Activated CD4-positive, alpha-beta T cell treated with anti-CD3 and anti-CD28 coated beads for 36 hours (primary cell): Measurements from ENCODE around the gene KDR. TPM values are rescaled to one million over a fixed set of nuclear protein-coding genes. Genes with fewer than 3 reads are reported as not detected.

Experiments
- ATAC-seq: fragments of 200-7000 bp; cut with Tn5 transposase; one replicate; pipeline ENCODE4 v1.10.0; 2021; ENCODE audit warnings: mild to moderate bottlenecking, moderate library complexity
- CTCF ChIA-PET: fragments of 350-600 bp; sonication (Branson Sonifier 250); formaldehyde crosslinking; loops from one replicate; lab custom pipeline; 2021; ENCODE audit warnings: antibody characterized with exemption; lab: Charles Lee
- POLR2A ChIA-PET: fragments of 350-600 bp; sonication (Branson Sonifier 250); formaldehyde crosslinking; loops from one replicate; lab custom pipeline; 2021; ENCODE audit warnings: antibody characterized with exemption, inconsistent platforms; lab: Charles Lee
- DNase-seq: peaks from one replicate; pipeline ENCODE4 v3.0.0-alpha.2; 2020
- H3K27ac Mint-ChIP-seq: one replicate; pipeline ENCODE4 v1.8.0; 2021; ENCODE audit warnings: mixed read lengths
- H3K27me3 Mint-ChIP-seq: one replicate; pipeline ENCODE4 v1.8.0; 2021; ENCODE audit warnings: mixed read lengths
- H3K36me3 Mint-ChIP-seq: one replicate; pipeline ENCODE4 v1.8.0; 2021; ENCODE audit warnings: low read depth, mixed read lengths
- H3K4me1 Mint-ChIP-seq: one replicate; pipeline ENCODE4 v1.8.0; 2021; ENCODE audit warnings: mixed read lengths
- H3K4me3 Mint-ChIP-seq: one replicate; pipeline ENCODE4 v1.8.0; 2021; ENCODE audit warnings: mild to moderate bottlenecking, moderate library complexity, mixed read lengths
- H3K9me3 Mint-ChIP-seq: one replicate; pipeline ENCODE4 v1.8.0; 2021; ENCODE audit warnings: low read depth, mixed read lengths
- intact Hi-C, 2 experiments: fragments of 100-400 bp; cut with DNase I in 1 of 2; cut with micrococcal nuclease in 1 of 2; formaldehyde crosslinking; loops; one replicate each; pipeline versions ENCODE4 v1.14.2 to v1.15.1; 2022 to 2024; cut with DNase I, micrococcal nuclease
- total RNA-seq, 2 experiments: library from RNA; stranded (reverse); gene quantifications; one replicate each; pipeline ENCODE4 v1.2.3, GENCODE V29; 2021

The KDR gene
- total RNA-seq, 2 experiments from 2014 or later: not detected

DNA sequence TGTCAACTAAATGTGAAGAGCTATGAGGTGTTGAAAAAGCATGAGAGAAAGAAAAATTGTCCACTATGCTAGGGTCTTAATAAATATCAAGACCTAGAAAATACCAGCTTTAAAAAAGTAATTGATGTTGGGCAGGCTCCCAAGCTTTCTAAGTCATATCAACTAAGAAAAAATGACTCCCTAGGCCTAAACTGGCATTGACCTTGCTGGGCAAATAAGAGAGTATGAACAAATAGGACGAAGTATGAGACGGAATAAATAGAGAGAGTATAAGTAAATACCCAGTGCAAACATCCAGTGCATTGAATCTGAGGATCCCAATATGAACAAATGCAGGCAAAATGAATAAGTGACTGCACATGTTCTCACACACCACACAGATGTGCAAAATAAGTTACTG, 3.2 kb downstream of the KDR start:
- Mint-ChIP-seq H3K4me3 (no peak overlapping the region), H3K27me3 (peaks cover 36% of the 10 kb centered on the region), H3K9me3 (no peaks in the 10 kb centered on the region), H3K27ac (no peak overlapping the region), H3K4me1 (peaks cover 5% of the 10 kb centered on the region), H3K36me3 (no peaks in the 10 kb centered on the region)
- CTCF ChIA-PET: interaction anchor here (1.0 kb wide), 1 partner anchor 189 kb away, joined by 3 read pairs; no protein-coding TSS in a partner anchor
- intact Hi-C loops: no loop called here
- ATAC-seq (no peak), DNase-seq (no peak)
- POLR2A ChIA-PET: no interaction called here

DNA sequence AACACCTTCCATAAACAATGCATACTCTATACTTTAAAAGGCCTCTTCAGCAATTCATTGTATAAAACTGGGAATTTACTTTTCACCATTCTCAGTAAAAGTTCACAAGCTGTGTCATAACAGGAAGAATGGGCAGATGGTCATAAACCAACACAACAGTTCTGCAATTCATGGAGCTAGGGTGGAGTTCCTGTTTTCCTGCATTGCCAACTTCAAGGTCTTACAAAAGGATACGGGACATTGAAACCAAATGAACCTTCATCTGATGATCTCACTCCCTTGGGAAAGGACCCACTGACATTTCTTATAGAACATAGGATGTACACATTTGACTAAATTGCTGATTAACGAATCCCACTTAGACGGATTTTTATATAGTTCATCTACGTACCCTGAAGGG, 4.1 kb downstream of the KDR start:
- ChIA-PET POLR2A (no interaction called here), CTCF (interaction anchor here (1.0 kb wide), 1 partner anchor 190 kb away, joined by 3 read pairs; no protein-coding TSS in a partner anchor)
- Mint-ChIP-seq H3K36me3 (no peaks in the 10 kb centered on the region), H3K27ac (no peak overlapping the region), H3K4me3 (no peak overlapping the region), H3K4me1 (peaks cover 5% of the 10 kb centered on the region), H3K27me3 (peaks cover 30% of the 10 kb centered on the region), H3K9me3 (no peaks in the 10 kb centered on the region)
- DNase-seq (no peak), ATAC-seq (no peak)
- intact Hi-C loops: no loop called here

DNA sequence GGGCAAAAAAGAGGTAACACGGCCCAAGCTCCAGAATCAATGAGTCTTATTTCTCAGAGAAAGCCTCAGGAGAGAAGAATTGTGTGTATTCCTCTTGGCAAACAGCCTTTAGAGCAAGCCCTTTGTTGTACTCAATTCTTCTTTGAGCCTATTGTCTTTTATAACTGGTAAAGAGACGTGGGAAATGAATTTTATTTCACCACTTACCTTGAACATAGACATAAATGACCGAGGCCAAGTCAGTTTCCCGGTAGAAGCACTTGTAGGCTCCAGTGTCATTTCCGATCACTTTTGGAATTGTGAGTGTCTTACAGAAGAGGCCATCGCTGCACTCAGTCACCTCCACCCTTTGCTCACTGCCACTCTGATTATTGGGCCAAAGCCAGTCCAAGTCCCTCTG, 7.0 kb downstream of the KDR start:
- intact Hi-C loops: no loop called here
- ChIA-PET CTCF (no interaction called here), POLR2A (no interaction called here)
- Mint-ChIP-seq H3K9me3 (no peaks in the 10 kb centered on the region), H3K4me1 (no peaks in the 10 kb centered on the region), H3K27ac (no peak overlapping the region), H3K27me3 (peaks cover 11% of the 10 kb centered on the region), H3K36me3 (no peaks in the 10 kb centered on the region), H3K4me3 (no peak overlapping the region)
- no peak for ATAC-seq
- DNase-seq: no peak

DNA sequence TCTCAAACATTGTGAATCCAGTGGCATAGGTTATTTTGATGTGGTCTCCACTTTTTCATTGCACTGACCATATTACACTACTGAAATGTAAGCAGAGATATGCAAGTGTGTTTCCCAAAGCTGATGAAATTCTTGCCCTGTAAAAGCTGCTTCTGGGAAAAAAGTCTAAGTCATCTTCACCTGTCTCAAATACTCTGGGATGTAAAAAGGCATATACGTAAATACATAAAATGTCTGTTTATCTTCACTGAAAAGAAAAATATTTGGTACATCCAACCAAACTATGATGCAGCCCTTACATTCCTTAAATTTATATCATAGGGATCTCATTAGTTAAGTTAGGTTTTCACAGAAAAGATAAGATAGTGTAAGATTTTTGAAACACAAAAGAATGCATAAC, 7.9 kb downstream of the KDR start:
- DNase-seq: no peak
- POLR2A ChIA-PET: no interaction called here
- H3K36me3 Mint-ChIP-seq: no peaks in the 10 kb centered on the region
- peaks cover 11% of the 10 kb centered on the region for H3K27me3 Mint-ChIP-seq
- CTCF ChIA-PET: no interaction called here
- H3K9me3 Mint-ChIP-seq: no peaks in the 10 kb centered on the region
- no peak for ATAC-seq
- no peaks in the 10 kb centered on the region for H3K4me1 Mint-ChIP-seq
- H3K4me3 Mint-ChIP-seq: no peak overlapping the region
- intact Hi-C loops: no loop called here
- H3K27ac Mint-ChIP-seq: no peak overlapping the region

DNA sequence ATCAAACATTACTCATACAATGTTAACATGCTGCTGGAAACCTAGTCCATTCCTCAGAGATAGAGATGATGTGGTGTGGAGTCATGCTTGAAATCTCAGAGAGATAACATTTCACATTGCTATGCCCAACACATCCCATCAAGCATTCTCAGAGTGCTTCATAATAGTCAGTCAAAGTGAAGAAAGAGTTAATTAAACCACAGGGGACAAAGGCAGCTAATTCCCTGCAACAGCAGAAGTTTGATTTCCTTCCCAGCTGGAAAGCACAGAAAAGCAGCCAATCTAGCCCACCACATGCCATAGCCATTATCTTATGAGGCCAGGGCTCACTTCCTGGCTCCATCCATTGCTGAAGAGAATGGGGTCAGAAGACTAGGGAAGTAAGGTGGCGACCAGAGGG, 8.9 kb downstream of the KDR start:
- H3K27ac Mint-ChIP-seq: no peak overlapping the region
- H3K4me3 Mint-ChIP-seq: no peak overlapping the region
- ATAC-seq (no peak), DNase-seq (no peak)
- H3K4me1 Mint-ChIP-seq: no peaks in the 10 kb centered on the region
- POLR2A ChIA-PET: no interaction called here
- CTCF ChIA-PET: interaction anchor here (0.6 kb wide), 1 partner anchor 240 kb away, joined by 3 read pairs; no protein-coding TSS in a partner anchor
- intact Hi-C loops: no loop called here
- H3K27me3 Mint-ChIP-seq: peaks cover 6% of the 10 kb centered on the region
- no peaks in the 10 kb centered on the region for H3K36me3 Mint-ChIP-seq
- H3K9me3 Mint-ChIP-seq: no peaks in the 10 kb centered on the region

DNA sequence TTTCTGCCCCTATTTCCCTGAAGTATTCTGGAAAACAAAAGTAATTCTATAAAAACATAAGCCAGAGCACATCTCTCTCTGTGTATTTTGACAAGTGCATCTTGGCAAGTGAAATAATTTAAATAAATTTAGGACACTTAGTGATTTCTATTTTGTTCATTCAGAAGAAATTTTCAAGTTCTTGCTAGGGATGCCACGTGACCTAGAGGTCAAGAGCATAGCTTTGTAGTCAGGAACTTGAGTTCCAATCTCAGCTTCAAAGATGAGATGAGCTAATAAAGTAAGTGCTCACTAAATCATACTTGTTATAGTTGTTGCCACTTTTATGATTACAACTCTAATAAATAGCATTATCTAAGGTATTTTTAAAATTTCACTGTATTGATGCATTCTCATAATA, 13.8 kb downstream of the KDR start:
- H3K27ac Mint-ChIP-seq: no peak overlapping the region
- no peaks in the 10 kb centered on the region for H3K4me1 Mint-ChIP-seq
- no peaks in the 10 kb centered on the region for H3K36me3 Mint-ChIP-seq
- ATAC-seq: no peak
- ChIA-PET POLR2A (no interaction called here), CTCF (no interaction called here)
- no peak overlapping the region for H3K4me3 Mint-ChIP-seq
- H3K27me3 Mint-ChIP-seq: peaks cover 10% of the 10 kb centered on the region
- no peak for DNase-seq
- H3K9me3 Mint-ChIP-seq: no peaks in the 10 kb centered on the region
- intact Hi-C loops: no loop called here

DNA sequence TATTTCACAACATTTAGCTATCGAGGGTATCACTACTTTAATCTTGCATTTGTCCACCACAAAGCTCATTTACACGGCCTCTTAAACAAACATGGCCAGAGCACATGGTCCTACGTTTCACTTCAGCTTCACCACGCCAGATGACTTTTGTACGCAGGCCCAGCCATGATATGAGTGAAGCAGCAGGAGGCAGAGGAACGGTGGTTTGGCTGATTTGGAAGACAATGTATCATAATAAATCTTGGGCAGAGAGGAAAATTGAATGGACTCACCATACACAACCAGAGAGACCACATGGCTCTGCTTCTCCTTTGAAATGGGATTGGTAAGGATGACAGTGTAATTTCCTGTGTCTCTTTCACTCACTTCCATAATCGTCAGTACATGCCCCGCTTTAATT, 15.3 kb downstream of the KDR start:
- Mint-ChIP-seq H3K27ac (no peak overlapping the region), H3K4me3 (no peak overlapping the region), H3K4me1 (no peaks in the 10 kb centered on the region), H3K36me3 (no peaks in the 10 kb centered on the region), H3K27me3 (peaks cover 8% of the 10 kb centered on the region), H3K9me3 (no peaks in the 10 kb centered on the region)
- intact Hi-C loops: no loop called here
- ATAC-seq (no peak), DNase-seq (no peak)
- ChIA-PET POLR2A (interaction anchor here (0.6 kb wide), 1 partner anchor 134 kb away, joined by 3 read pairs; no protein-coding TSS in a partner anchor), CTCF (no interaction called here)

DNA sequence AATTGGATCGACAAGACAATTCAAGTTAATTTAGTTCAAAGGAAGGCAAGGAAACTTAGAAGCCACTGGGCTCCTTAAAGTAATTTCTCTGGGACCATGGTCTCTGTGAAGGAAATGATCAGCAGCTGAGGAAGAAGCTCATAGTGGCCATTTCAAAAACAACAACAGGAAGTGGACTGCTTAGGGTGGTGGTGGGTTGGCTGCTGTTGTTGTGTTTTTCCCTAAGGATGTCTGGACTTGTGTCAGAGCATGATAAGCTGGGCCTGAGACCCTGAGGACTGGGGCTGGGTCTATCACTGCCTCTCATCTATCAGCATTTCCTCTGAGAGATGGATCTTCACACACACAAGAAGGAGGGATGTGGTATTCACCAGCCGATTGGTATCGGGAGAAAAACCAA, 18.3 kb downstream of the KDR start:
- no peak overlapping the region for H3K27ac Mint-ChIP-seq
- POLR2A ChIA-PET: no interaction called here
- peaks cover 7% of the 10 kb centered on the region for H3K27me3 Mint-ChIP-seq
- no peaks in the 10 kb centered on the region for H3K36me3 Mint-ChIP-seq
- ATAC-seq: no peak
- no peaks in the 10 kb centered on the region for H3K4me1 Mint-ChIP-seq
- CTCF ChIA-PET: no interaction called here
- intact Hi-C loops: no loop called here
- no peak for DNase-seq
- H3K9me3 Mint-ChIP-seq: no peaks in the 10 kb centered on the region
- H3K4me3 Mint-ChIP-seq: no peak overlapping the region

DNA sequence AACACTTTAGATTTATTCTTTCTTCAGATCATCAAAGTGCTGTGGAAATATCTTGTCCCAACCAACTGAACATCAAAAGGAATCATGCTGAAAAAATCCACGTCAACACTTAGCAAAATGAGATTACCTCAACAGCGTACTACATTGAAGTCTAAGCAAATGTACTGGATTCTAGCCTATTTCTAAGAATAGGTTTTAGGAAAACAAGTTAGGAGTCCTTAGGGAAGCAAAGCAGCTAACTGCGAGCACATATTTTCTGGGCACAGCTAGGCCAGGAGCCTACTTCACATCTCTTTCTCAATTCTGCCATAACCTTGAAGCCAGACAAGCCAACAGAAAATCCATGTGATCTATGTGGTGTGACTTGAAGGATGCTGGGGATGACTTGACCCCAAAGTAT, 22.2 kb downstream of the KDR start:
- intact Hi-C loops: no loop called here
- Mint-ChIP-seq H3K27me3 (no peaks in the 10 kb centered on the region), H3K36me3 (no peaks in the 10 kb centered on the region), H3K4me1 (no peaks in the 10 kb centered on the region), H3K27ac (no peak overlapping the region), H3K9me3 (no peaks in the 10 kb centered on the region), H3K4me3 (no peak overlapping the region)
- DNase-seq (no peak), ATAC-seq (no peak)
- POLR2A ChIA-PET: no interaction called here
- CTCF ChIA-PET: no interaction called here

DNA sequence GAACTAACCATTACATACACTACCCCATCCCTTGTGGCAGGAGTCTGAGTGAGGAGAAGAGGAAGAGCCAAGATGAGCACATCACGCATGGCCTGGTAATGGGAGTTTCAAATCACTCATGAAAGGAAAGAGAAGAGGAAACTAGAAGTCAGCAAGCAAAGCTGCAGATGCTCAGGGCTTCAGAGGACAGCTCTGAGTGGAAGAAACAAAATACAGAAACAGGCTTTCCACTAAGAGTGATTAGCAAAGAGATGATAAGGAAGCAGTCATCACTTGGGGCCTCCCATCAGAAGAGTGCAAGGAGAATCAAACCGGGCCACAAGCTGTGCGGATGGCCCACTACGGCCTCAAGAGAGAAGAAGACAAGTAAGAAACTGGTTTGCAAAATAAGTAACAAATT, 25.6 kb downstream of the KDR start:
- no peak overlapping the region for H3K4me3 Mint-ChIP-seq
- H3K27ac Mint-ChIP-seq: no peak overlapping the region
- CTCF ChIA-PET: interaction anchor here (0.9 kb wide), 1 partner anchor 24 kb away, joined by 3 read pairs; no protein-coding TSS in a partner anchor
- DNase-seq (no peak), ATAC-seq (no peak)
- no peaks in the 10 kb centered on the region for H3K4me1 Mint-ChIP-seq
- H3K27me3 Mint-ChIP-seq: no peaks in the 10 kb centered on the region
- H3K9me3 Mint-ChIP-seq: no peaks in the 10 kb centered on the region
- intact Hi-C loops: no loop called here
- no peaks in the 10 kb centered on the region for H3K36me3 Mint-ChIP-seq
- POLR2A ChIA-PET: no interaction called here

DNA sequence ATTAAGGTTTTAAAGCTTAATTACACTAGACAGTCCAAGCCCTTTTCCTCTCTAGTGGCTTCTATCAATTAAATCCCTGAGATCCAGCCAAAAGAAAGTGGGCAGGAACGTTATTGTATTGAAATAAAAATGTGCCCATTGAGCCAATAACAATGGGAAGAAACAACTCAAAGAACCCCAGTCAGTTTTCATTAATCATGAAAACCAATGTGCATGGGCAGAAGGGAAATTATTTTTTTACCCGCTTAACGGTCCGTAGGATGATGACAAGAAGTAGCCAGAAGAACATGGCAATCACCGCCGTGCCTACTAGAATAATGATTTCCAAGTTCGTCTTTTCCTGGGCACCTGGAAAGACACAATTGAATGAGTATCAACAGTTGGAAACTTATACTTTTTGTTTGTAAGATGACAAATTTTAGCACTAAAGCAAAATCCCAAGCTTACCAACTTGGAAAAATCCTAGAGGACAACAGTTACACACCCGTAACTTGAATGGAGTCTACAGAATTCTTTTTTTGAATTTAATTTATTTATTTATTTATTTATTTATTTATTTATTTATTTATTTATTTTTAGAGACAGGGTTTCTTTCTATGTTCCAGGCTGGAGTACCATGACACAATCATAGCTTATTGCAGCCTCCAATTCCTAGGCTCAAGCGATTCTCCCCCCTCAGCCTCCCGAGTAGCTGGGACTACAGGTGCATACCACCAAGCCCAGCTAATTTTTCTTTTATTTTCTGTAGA, 26.8 kb downstream of the KDR start:
- H3K27me3 Mint-ChIP-seq: peaks cover 1% of the 10 kb centered on the region
- H3K27ac Mint-ChIP-seq: no peak overlapping the region
- intact Hi-C loops: no loop called here
- ChIA-PET CTCF (no interaction called here), POLR2A (no interaction called here)
- H3K4me1 Mint-ChIP-seq: no peaks in the 10 kb centered on the region
- no peaks in the 10 kb centered on the region for H3K9me3 Mint-ChIP-seq
- no peak for ATAC-seq
- H3K4me3 Mint-ChIP-seq: no peak overlapping the region
- DNase-seq: no peak
- no peaks in the 10 kb centered on the region for H3K36me3 Mint-ChIP-seq

DNA sequence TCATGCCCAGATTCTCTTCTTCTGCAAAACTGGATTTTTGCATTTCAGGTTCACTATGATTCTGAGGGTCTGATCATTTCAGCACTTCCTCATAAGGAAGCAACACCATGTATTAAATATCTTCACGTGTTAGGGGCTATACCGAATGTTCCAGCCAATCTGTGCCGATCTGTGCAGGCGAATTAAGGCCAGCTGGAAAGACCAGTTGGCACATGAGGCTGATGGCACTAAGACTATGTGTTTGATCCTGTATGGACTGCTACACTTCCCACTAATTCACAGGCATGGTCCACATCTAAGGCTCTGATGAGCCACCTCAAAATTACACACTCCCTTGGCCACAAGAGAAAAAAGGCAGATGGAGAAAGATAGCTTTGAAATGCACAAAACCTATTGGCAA, 28.8 kb downstream of the KDR start:
- intact Hi-C loops: no loop called here
- ATAC-seq: no peak
- Mint-ChIP-seq H3K27me3 (peaks cover 3% of the 10 kb centered on the region), H3K4me1 (no peaks in the 10 kb centered on the region), H3K27ac (no peak overlapping the region), H3K36me3 (no peaks in the 10 kb centered on the region), H3K9me3 (no peaks in the 10 kb centered on the region), H3K4me3 (no peak overlapping the region)
- DNase-seq: no peak
- ChIA-PET CTCF (no interaction called here), POLR2A (no interaction called here)
